B cell (primary cell): ENCODE results near the gene CLEC7A. TPM values are rescaled to one million over a fixed set of nuclear protein-coding genes. Genes with fewer than 3 reads are reported as not detected.

Source experiments
- ATAC-seq: fragments of 200-7000 bp; cut with Tn5 transposase; one replicate; pipeline ENCODE4 v1.10.0; 2021; ENCODE audit warnings: low read depth, mild to moderate bottlenecking, moderate number of reproducible peaks, moderate library complexity
- CTCF ChIA-PET: fragments of 350-600 bp; sonication (Branson Sonifier 250); formaldehyde crosslinking; loops from one replicate; lab custom pipeline; 2021; ENCODE audit warnings: antibody characterized with exemption, inconsistent platforms; lab: Charles Lee
- POLR2A ChIA-PET: fragments of 350-600 bp; sonication (Branson Sonifier 250); formaldehyde crosslinking; loops from one replicate; lab custom pipeline; 2021; ENCODE audit warnings: antibody characterized with exemption; lab: Charles Lee
- DNase-seq: peaks from one replicate; pipeline ENCODE4 v3.0.0; 2013
- H2AFZ ChIP-seq: 2 replicates; pipeline ENCODE4 v1.6.1; 2012; ENCODE audit warnings: mild to moderate bottlenecking, low read depth, low read length; ENCODE audit not compliant: insufficient read depth, poor library complexity, severe bottlenecking
- H3K27ac ChIP-seq, 2 donors: 1 replicate in 1 of 2; 2 replicates in 1 of 2; pipeline ENCODE4 v1.5.1; 2012 to 2013; ENCODE audit warnings: low read length in 2 of 2, mild to moderate bottlenecking in 2 of 2, moderate library complexity in 1 of 2
- H3K27me3 ChIP-seq, 4 experiments: fragments of 200-600 bp in 1 of 4; sonication (generic) in 1 of 4; replicated peaks in 1 of 4; 1 replicate in 2 of 4; 2 replicates in 2 of 4; pipeline versions ENCODE4 v1.6.1 to v1.7.0; 2013 to 2016; ENCODE audit warnings: low read length in 3 of 4, mild to moderate bottlenecking in 2 of 4, mixed read lengths in 1 of 4, moderate library complexity in 1 of 4; ENCODE audit not compliant: insufficient read depth in 4 of 4, control insufficient read depth in 3 of 4; ENCODE audit errors: control extremely low read depth in 1 of 4
- H3K36me3 ChIP-seq, 2 experiments: replicated peaks in 1 of 2; 1 replicate in 1 of 2; 2 replicates in 1 of 2; pipeline versions ENCODE4 v1.6.1 to v1.7.1; 2013; ENCODE audit warnings: low read length in 1 of 2; ENCODE audit not compliant: insufficient read depth in 2 of 2, control insufficient read depth in 1 of 2; ENCODE audit errors: control extremely low read depth in 1 of 2, extremely low read depth in 1 of 2
- H3K4me1 ChIP-seq, 2 donors: fragments of 200-600 bp in 1 of 2; sonication (generic) in 1 of 2; 1 replicate in 1 of 2; 2 replicates in 1 of 2; pipeline versions ENCODE4 v1.5.1 to v1.6.1; 2013 to 2017; ENCODE audit warnings: low read length in 2 of 2; ENCODE audit not compliant: control insufficient read depth in 2 of 2, insufficient read depth in 2 of 2
- H3K4me2 ChIP-seq: replicated peaks from 2 replicates; pipeline ENCODE3; 2012; ENCODE audit warnings: mild to moderate bottlenecking, low read depth, low read length; ENCODE audit not compliant: poor library complexity, severe bottlenecking
- H3K4me3 ChIP-seq, 5 experiments: fragments of 200-600 bp in 1 of 5; sonication (generic) in 1 of 5; 1 replicate in 3 of 5; 2 replicates in 2 of 5; pipeline versions ENCODE4 v1.5.1 to v1.7.0; 2011 to 2016; ENCODE audit warnings: low read length in 4 of 5, mild to moderate bottlenecking in 4 of 5, low read depth in 2 of 5, control low read depth in 1 of 5, moderate library complexity in 1 of 5; ENCODE audit not compliant: insufficient read depth in 1 of 5; ENCODE audit errors: control extremely low read depth in 1 of 5, extremely low read depth in 1 of 5
- H3K79me2 ChIP-seq: fragments of 200-600 bp; sonication (generic); one replicate; pipeline ENCODE4 v1.6.0; 2016; ENCODE audit warnings: low read length; ENCODE audit not compliant: control insufficient read depth, insufficient read depth
- H3K9ac ChIP-seq: fragments of 200-600 bp; sonication (generic); 2 replicates; pipeline ENCODE4 v1.6.1; 2017; ENCODE audit warnings: mild to moderate bottlenecking, low read length, moderate library complexity
- H3K9me3 ChIP-seq, 3 donors: one replicate each; pipeline versions ENCODE4 v1.6.1 to v1.7.1; 2013; ENCODE audit warnings: low read length in 2 of 3; ENCODE audit not compliant: control insufficient read depth in 2 of 3, insufficient read depth in 1 of 3; ENCODE audit errors: control extremely low read depth in 1 of 3
- H4K20me1 ChIP-seq: 2 replicates; pipeline ENCODE4 v1.6.0; 2012; ENCODE audit warnings: mild to moderate bottlenecking, low read length; ENCODE audit not compliant: insufficient read depth, control insufficient read depth, poor library complexity, severe bottlenecking
- H3K27ac Mint-ChIP-seq: one replicate; pipeline ENCODE4 v1.8.0; 2021; ENCODE audit warnings: mixed read lengths
- H3K27me3 Mint-ChIP-seq: one replicate; pipeline ENCODE4 v1.8.0; 2021; ENCODE audit warnings: mixed read lengths
- H3K4me1 Mint-ChIP-seq: one replicate; pipeline ENCODE4 v1.8.0; 2021; ENCODE audit warnings: mixed read lengths
- H3K4me3 Mint-ChIP-seq: one replicate; pipeline ENCODE4 v1.8.0; 2021; ENCODE audit warnings: mixed read lengths
- H3K9me3 Mint-ChIP-seq: one replicate; pipeline ENCODE4 v1.8.0; 2022; ENCODE audit warnings: mixed read lengths; ENCODE audit not compliant: insufficient read depth
- EZH2 ChIP-seq: IDR thresholded peaks from 2 replicates; pipeline ENCODE4 v1.6.1; 2012; ENCODE audit warnings: borderline replicate concordance, low read depth, mild to moderate bottlenecking, moderate library complexity, low read length; ENCODE audit not compliant: insufficient read depth, poor library complexity, severe bottlenecking
- WGBS: methylation state at CpG from one replicate; pipeline ENCODE4 v1.1.5; 2013; ENCODE audit warnings: missing lambda C conversion rate; ENCODE audit not compliant: insufficient coverage; 5-methylcytosine and 5-hydroxymethylcytosine counted together
- intact Hi-C: fragments of 100-400 bp; cut with micrococcal nuclease; formaldehyde crosslinking; loops from one replicate; pipeline ENCODE4 v1.10.0; 2022
- polyA plus RNA-seq: library from polyadenylated mRNA; depleted of rRNA; stranded (reverse); fragments of >200 nt; gene quantifications from 2 replicates; pipeline ENCODE4 v1.2.3, GENCODE V29; 2012
- total RNA-seq, 2 donors: library from RNA; stranded (reverse); fragments of 120-200 nt in 1 of 2; gene quantifications; 1 replicate in 1 of 2; 2 replicates in 1 of 2; pipeline versions ENCODE4 v1.2.3 to v1.2.4, GENCODE V29; 2013 to 2022
- TF ChIP-seq, protein P1 (sequence below): fragments of 200-600 bp; IDR thresholded peaks from one replicate; pipeline ENCODE4 v1.8.0; 2022; ENCODE audit warnings: antibody characterized with exemption, mild to moderate bottlenecking

Gene CLEC7A
- total and polyA plus RNA-seq, 2 donors (not counting 1 experiment from before 2014, with no cell fraction given) = 0.67 to 2.4 TPM

DNA sequence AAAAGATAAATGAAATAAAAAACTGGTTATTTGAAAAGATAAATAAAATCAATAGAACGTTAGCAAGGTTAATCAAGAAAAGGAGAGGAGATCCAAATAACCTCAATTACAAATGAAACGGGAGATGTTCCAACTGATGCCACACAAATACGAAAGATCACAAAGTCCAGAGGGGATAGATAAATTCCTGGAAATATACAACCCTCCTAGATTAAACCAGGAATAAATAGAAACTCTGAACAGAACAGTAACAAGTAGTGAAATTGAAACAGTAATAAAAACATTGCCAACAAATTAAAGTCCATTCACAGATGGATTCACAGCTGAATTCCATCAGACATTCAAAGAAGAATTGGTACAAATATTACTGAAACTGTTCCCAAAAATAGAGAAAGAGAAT, 43.6 kb downstream of the CLEC7A start:
- Histone ChIP-seq H3K4me2 (no peak overlapping the region), H3K4me3 (no peak overlapping the region), H4K20me1 (no peaks in the 10 kb centered on the region), H3K79me2 (no peaks in the 10 kb centered on the region), H3K36me3 (no peaks in the 10 kb centered on the region), H3K27me3 (peaks cover 0 to 10% (median 0%) of the 10 kb centered on the region in 4 experiments), H3K4me1 (no peaks in the 10 kb centered on the region), H3K27ac (no peak overlapping the region), H3K9me3 (peaks cover 0 to 16% (median 8%) of the 10 kb centered on the region in 3 donors), H2AFZ (no peak overlapping the region), H3K9ac (no peak overlapping the region)
- DNase-seq (no peak), ATAC-seq (no peak)
- H3K4me3 Mint-ChIP-seq = no peak overlapping the region
- H3K9me3 Mint-ChIP-seq = peaks cover 7% of the 10 kb centered on the region
- intact Hi-C loops = no loop called here
- WGBS = no CpG with 5 or more reads among the region's 3 CpGs
- H3K27ac Mint-ChIP-seq = no peak overlapping the region
- peaks cover 29% of the 10 kb centered on the region for H3K27me3 Mint-ChIP-seq
- CTCF ChIA-PET = no interaction called here
- peaks cover 2% of the 10 kb centered on the region for H3K4me1 Mint-ChIP-seq
- TF ChIP-seq, protein P1, sequence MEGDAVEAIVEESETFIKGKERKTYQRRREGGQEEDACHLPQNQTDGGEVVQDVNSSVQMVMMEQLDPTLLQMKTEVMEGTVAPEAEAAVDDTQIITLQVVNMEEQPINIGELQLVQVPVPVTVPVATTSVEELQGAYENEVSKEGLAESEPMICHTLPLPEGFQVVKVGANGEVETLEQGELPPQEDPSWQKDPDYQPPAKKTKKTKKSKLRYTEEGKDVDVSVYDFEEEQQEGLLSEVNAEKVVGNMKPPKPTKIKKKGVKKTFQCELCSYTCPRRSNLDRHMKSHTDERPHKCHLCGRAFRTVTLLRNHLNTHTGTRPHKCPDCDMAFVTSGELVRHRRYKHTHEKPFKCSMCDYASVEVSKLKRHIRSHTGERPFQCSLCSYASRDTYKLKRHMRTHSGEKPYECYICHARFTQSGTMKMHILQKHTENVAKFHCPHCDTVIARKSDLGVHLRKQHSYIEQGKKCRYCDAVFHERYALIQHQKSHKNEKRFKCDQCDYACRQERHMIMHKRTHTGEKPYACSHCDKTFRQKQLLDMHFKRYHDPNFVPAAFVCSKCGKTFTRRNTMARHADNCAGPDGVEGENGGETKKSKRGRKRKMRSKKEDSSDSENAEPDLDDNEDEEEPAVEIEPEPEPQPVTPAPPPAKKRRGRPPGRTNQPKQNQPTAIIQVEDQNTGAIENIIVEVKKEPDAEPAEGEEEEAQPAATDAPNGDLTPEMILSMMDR = no peak
- TF ChIP-seq EZH2 = no peak
- POLR2A ChIA-PET = no interaction called here

DNA sequence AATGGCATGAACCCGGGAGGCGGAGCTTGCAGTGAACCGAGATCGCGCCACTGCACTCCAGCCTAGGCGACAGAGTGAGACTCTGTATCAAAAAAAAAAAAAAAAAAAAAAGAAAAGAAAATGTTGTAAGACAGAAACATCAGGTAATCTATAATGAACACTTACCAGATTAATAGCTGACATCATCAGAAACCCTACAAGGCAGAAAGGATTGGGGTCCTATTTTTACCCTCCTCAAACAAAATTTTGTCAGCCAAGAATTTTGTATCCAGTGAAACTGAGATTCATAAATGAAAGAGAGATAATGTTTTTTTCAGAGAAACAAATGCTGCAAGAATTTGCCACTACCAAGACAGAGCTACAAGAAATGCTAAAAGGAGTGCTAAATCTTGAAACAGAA, 45.3 kb downstream of the CLEC7A start:
- WGBS = no CpG with 5 or more reads among the region's 6 CpGs
- POLR2A ChIA-PET = no interaction called here

More for the DNA sequence above, 45.3 kb downstream of the CLEC7A start:
- Mint-ChIP-seq H3K27me3 (peaks cover 38% of the 10 kb centered on the region), H3K4me1 (no peaks in the 10 kb centered on the region), H3K9me3 (peaks cover 7% of the 10 kb centered on the region), H3K4me3 (no peak overlapping the region), H3K27ac (no peak overlapping the region)
- H3K36me3 ChIP-seq = no peaks in the 10 kb centered on the region
- no peaks in the 10 kb centered on the region for H3K4me1 ChIP-seq
- no peak for ATAC-seq
- no peak overlapping the region for H3K27ac ChIP-seq
- H3K4me2 ChIP-seq = no peak overlapping the region
- CTCF ChIA-PET = no interaction called here
- no peak overlapping the region for H3K4me3 ChIP-seq
- no peak overlapping the region for H3K9ac ChIP-seq
- TF ChIP-seq, protein P1 = no peak
- TF ChIP-seq EZH2 = no peak
- H3K79me2 ChIP-seq = no peaks in the 10 kb centered on the region
- peaks cover 0 to 12% (median 2%) of the 10 kb centered on the region in 4 experiments for H3K27me3 ChIP-seq
- no peaks in the 10 kb centered on the region for H4K20me1 ChIP-seq
- DNase-seq = no peak
- intact Hi-C loops = no loop called here
- no peak overlapping the region for H2AFZ ChIP-seq
- H3K9me3 ChIP-seq = peaks cover 0 to 16% (median 8%) of the 10 kb centered on the region in 3 donors
